LoVo (cell line): Measurements from ENCODE around the gene IRF6.

Experiments used
- DNase-seq: peaks from one replicate; pipeline ENCODE4 v3.0.0-alpha.2; 2016; ENCODE audit warnings: low spot score

Gene IRF6

GRCh38 chr1:209805875-209806760, at the start of gene IRF6:
IRF6 (minus strand) TSS chr1:209806142; CDS start chr1:209801413, 4,729 bp downstream.
- DNase-seq = peak; percentile 94

- no peak for DNase-seq
These were observed 49.7 kb upstream of the IRF6 start for GRCh38 chr1:209855623-209856022.

GRCh38 chr1:209855006-209855405, 49.1 kb upstream of the IRF6 start:
- DNase-seq = no peak

- DNase-seq = no peak
These were observed 48.3 kb upstream of the IRF6 start for GRCh38 chr1:209854196-209854595.

GRCh38 chr1:209853676-209854075, 47.7 kb upstream of the IRF6 start:
- no peak for DNase-seq

- DNase-seq = no peak
These were observed 44.5 kb upstream of the IRF6 start for GRCh38 chr1:209850342-209850979.

- DNase-seq = no peak
These were observed 43.4 kb upstream of the IRF6 start for GRCh38 chr1:209849388-209849787.

GRCh38 chr1:209845408-209845725, 39.4 kb upstream of the IRF6 start:
- no peak for DNase-seq

- no peak for DNase-seq
These were observed 38.9 kb upstream of the IRF6 start for GRCh38 chr1:209844695-209845407.

GRCh38 chr1:209840611-209841010, 34.7 kb upstream of the IRF6 start:
- DNase-seq = no peak

GRCh38 chr1:209839875-209840546, 34.1 kb upstream of the IRF6 start:
- peak; percentile 41 for DNase-seq

GRCh38 chr1:209838537-209838936, 32.6 kb upstream of the IRF6 start:
- no peak for DNase-seq

GRCh38 chr1:209837671-209838070, 31.7 kb upstream of the IRF6 start:
- DNase-seq = no peak

GRCh38 chr1:209835782-209836298, 29.9 kb upstream of the IRF6 start:
- DNase-seq = no peak

GRCh38 chr1:209831615-209832014, 25.7 kb upstream of the IRF6 start:
- DNase-seq = no peak

- no peak for DNase-seq
These were observed 24.8 kb upstream of the IRF6 start for GRCh38 chr1:209830722-209831121.

GRCh38 chr1:209829716-209830115, 23.8 kb upstream of the IRF6 start:
- DNase-seq = no peak

GRCh38 chr1:209827384-209828262, 21.7 kb upstream of the IRF6 start, which contains the start of gene UTP25:
UTP25 (plus strand) TSS chr1:209827972; CDS start chr1:209828064, 92 bp downstream.
- peak; percentile 97 for DNase-seq

- peak; percentile 56 for DNase-seq
These were observed 19.9 kb upstream of the IRF6 start for GRCh38 chr1:209825591-209826434.
